ENCODE results near the gene STX18.

The STX18 gene

GRCh38 chr4:4406455-4407298 is 135.2 kb downstream of the STX18 start:
- no peak for DNase-seq (ENCODE audit: extremely low spot score)
- ChIA-PET POLR2A (interaction anchor here (0.5 kb wide), 1 partner anchor 16 kb away, joined by 3 read pairs; no protein-coding TSS in a partner anchor), CTCF (interaction anchor here (1.3 kb wide), 1 partner anchor 24 kb away, joined by 3 read pairs; no protein-coding TSS in a partner anchor)
- TF ChIP-seq CTCF (IDR thresholded peaks at IDR 0.05; ENCODE audit: control extremely low read depth, extremely low read depth, low read depth, missing control alignments) = no peak

GRCh38 chr4:4405358-4405962 is 136.4 kb downstream of the STX18 start:
- DNase-seq (ENCODE audit: extremely low spot score) = no peak
- ChIA-PET POLR2A (no interaction called here), CTCF (no interaction called here)
- no peak for TF ChIP-seq CTCF (IDR thresholded peaks at IDR 0.05; ENCODE audit: control extremely low read depth, extremely low read depth, low read depth, missing control alignments)

GRCh38 chr4:4402966-4403365 is 138.9 kb downstream of the STX18 start:
- no peak for DNase-seq (ENCODE audit: extremely low spot score)
- CTCF ChIA-PET = no interaction called here
- POLR2A ChIA-PET = no interaction called here
- no peak for TF ChIP-seq CTCF (IDR thresholded peaks at IDR 0.05; ENCODE audit: control extremely low read depth, extremely low read depth, low read depth, missing control alignments)

DNA sequence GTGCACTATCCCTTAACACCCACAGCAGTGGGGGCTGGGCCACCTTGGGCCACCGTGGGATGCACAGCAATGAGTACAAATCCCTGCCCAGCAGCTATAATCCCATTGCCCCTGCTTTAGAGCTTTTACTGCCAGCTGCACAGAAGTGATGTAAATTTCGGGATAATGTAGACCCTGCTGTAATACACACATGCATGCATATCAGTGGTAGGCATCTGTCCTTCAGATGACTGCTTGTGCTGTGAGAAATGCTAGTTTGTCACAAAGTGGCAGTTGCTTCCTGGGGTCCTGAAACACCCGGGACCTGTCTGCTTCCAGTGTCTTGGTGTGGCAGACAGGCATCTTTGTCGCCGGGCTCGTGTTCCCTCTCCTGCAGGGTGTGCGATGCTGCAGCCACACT is 140.8 kb downstream of the STX18 start:
- no peak for DNase-seq (ENCODE audit: extremely low spot score)
- no peak for TF ChIP-seq CTCF (IDR thresholded peaks at IDR 0.05; ENCODE audit: control extremely low read depth, extremely low read depth, low read depth, missing control alignments)
- ChIA-PET CTCF (interaction anchor here (1.4 kb wide), 1 partner anchor 10 kb away, joined by 3 read pairs; no protein-coding TSS in a partner anchor), POLR2A (no interaction called here)

- no peak for DNase-seq (ENCODE audit: extremely low spot score)
- CTCF ChIA-PET = interaction anchor here (0.6 kb wide), 1 partner anchor 1431 kb away, joined by 3 read pairs; no protein-coding TSS in a partner anchor
- no peak for TF ChIP-seq CTCF (IDR thresholded peaks at IDR 0.05; ENCODE audit: control extremely low read depth, extremely low read depth, low read depth, missing control alignments)
- POLR2A ChIA-PET = no interaction called here
Observed at GRCh38 chr4:4398430-4398829, 143.4 kb downstream of the STX18 start.

- CTCF ChIA-PET = no interaction called here
Observed at GRCh38 chr4:4397441-4397819, 144.4 kb downstream of the STX18 start.

More at GRCh38 chr4:4397441-4397819, 144.4 kb downstream of the STX18 start:
- DNase-seq (ENCODE audit: extremely low spot score) = no peak
- POLR2A ChIA-PET = no interaction called here
- TF ChIP-seq CTCF (IDR thresholded peaks at IDR 0.05; ENCODE audit: control extremely low read depth, extremely low read depth, low read depth, missing control alignments) = no peak
